NT2/D1 (cell line): Measurements from ENCODE around the gene AP3B1.

ENCODE experiments used
- SUZ12 ChIP-seq: IDR thresholded peaks from 2 replicates; pipeline ENCODE4 v1.6.1; 2011; ENCODE audit not compliant: insufficient read length, insufficient read depth; ENCODE audit errors: extremely low read depth
- YY1 ChIP-seq: IDR thresholded peaks from 2 replicates; pipeline ENCODE4 v1.6.1; 2011; ENCODE audit not compliant: insufficient read length, insufficient read depth

DNA sequence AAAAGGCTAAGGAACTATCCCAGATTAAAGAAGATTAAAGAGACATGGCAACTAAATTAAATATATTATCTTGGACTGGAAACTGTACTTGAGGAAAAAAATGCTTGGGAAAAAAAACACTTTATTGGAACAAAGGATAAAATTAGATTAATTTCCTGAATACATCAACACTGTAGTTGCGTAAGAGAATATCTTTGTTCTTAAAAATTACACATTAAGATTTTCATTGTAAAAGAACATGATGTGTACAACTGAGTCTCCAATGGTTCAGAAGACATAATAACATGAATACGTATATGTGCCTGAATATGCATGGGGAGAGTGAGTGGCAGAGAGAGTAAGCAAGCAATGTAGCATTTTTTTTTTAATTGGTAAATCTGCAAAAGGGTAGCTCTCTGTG lies 2.8 kb downstream of the AP3B1 start:
- TF ChIP-seq SUZ12 (no peak), YY1 (no peak)
